ENCODE results near the gene RBM47. TPM values are rescaled to one million over a fixed set of nuclear protein-coding genes. Genes with fewer than 3 reads are reported as not detected.

Gene RBM47
- total RNA-seq (2022; extraction: Qiagen RNA extraction; ENCODE audit: low read depth), result 19.5 to 25.3 TPM (median 23.0 TPM) in 5 replicates

DNA sequence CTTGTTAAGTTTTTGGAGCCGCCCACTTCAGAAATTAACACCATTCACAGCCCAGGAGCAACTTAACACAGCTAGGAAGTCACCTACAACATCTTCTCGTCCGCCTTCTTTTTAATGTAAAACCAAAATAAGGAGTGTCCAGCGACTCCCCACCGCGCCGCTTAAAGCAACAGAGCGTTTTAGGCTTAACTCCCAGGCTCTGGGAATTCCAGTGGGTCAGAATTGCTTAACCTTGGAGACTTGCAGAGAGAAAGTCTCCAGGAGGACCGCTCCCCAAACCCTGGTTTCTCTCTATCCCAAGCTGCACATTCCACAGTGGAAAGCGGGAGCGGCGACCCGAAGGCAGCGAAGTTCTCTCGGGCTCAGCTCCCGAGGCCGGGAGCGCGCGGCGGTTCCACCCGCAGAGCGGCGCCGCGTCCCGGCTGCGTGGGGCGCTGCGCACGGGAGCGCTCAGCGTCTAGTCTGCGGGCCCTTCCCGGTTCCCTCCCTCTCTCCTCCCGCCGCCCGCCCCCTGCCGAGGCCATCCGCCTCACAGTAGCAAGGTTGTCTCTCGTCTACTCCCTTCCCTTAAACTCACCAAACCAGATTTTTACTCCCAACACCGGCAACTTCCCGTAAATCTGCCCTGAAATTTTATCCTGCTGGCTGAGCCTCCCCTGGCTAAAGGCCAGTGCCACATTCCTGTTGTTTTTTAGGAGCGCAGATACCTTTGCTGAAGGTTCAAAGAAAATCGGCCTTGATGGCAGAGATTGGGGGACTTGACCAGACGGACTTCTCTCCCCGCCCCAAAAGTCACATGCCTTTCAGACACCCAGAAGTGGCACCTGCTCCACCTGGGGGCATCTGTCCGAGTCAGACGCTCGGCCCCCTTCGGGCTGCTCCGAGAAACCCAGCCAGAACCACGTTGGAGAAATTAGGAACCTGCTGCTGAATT is at the start of gene RBM47:
RBM47 (minus strand) TSS at position 464 of the 934 bp plus-strand sequence. CDS start 190,971 bp downstream, outside the sequence.

Other genes starting within 250 kb of the RBM47 start
- 0.14 to 0.53 TPM (median 0.30 TPM) in 5 replicates for gene NSUN7, start 120.1 kb upstream of the RBM47 start, total RNA-seq (2022; extraction: Qiagen RNA extraction; ENCODE audit: low read depth)